AG04450 (cell line): ENCODE measurements around the gene MAFF. TPM values are rescaled to one million over a fixed set of nuclear protein-coding genes. Genes with fewer than 3 reads are reported as not detected.

Experiments used
- CTCF ChIA-PET: fragments of 300-600, 350-600 bp; formaldehyde crosslinking; extraction: SDS; loops from one replicate; lab custom pipeline; 2022; ENCODE audit warnings: antibody characterized with exemption, inconsistent platforms; lab: Charles Lee
- POLR2A ChIA-PET: fragments of 350-600 bp; formaldehyde crosslinking; extraction: SDS; loops from one replicate; lab custom pipeline; 2021; ENCODE audit warnings: antibody characterized with exemption, inconsistent platforms; lab: Yijun Ruan, JAX
- DNase-seq: peaks from one replicate; pipeline ENCODE4 v3.0.0-alpha.2; 2011; ENCODE audit warnings: low read depth, low spot score
- H3K27ac ChIP-seq: one replicate; pipeline ENCODE4 v1.5.1; 2012; ENCODE audit warnings: low read depth, low read length, control low read depth
- H3K27me3 ChIP-seq: one replicate; pipeline ENCODE4 v1.6.0; 2012; ENCODE audit warnings: low read length; ENCODE audit not compliant: control insufficient read depth, insufficient read depth
- H3K4me3 ChIP-seq: 2 replicates; pipeline ENCODE4 v1.5.1; 2011; ENCODE audit warnings: mild to moderate bottlenecking, low read depth, low read length, control low read depth
- H3K9me3 ChIP-seq: 2 replicates; pipeline ENCODE4 v1.5.1; 2012; ENCODE audit warnings: low read length; ENCODE audit not compliant: control insufficient read depth, insufficient read depth
- polyA plus RNA-seq: library from polyadenylated mRNA; depleted of rRNA; stranded (reverse); fragments of >200 nt; gene quantifications from 2 replicates; pipeline ENCODE4 v1.2.3, GENCODE V29; 2011
- TF ChIP-seq, protein P1 (sequence below): IDR thresholded peaks from 2 replicates; pipeline ENCODE4 v1.5.1; 2011; ENCODE audit warnings: low read depth, low read length, control low read depth, inconsistent platforms

MAFF gene
- polyA plus RNA-seq, 1 experiment, result 8.3 TPM

DNA sequence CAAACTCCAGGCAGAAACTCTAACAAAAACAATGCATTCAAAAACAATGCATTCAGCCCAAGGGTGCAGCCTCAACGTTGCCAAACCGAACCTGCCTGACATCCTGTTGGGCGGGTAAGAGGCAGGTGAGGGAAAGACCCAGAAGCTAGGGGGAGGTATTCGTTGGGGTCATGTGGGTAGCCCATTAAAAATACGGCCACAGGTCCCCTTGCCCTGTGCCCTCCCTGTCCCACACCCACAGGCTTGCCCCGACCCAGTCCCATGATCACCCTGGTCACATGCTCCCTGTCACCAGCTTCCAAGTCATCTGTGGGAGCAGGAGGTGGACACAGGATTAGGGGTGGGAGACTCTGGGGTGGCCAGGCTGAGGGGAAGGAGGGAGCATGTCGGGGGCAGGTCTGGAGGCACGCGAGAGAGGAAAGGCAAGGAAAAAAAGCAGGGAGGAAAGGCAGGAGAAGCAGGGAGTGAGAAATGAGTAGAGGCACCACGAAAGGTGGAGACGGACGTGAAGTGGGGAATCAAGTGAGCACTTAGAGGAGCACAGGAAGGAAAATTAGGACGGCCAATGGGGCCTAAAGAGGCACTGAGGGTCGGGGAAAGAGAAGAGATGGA, 20.8 kb upstream of the MAFF start:
- ChIA-PET POLR2A (no interaction called here), CTCF (no interaction called here)
- no peak for DNase-seq
- Histone ChIP-seq H3K27ac (peak overlapping the region; percentile 92), H3K9me3 (no peaks in the 10 kb centered on the region), H3K27me3 (no peaks in the 10 kb centered on the region), H3K4me3 (peak overlapping the region; percentile 66)
- TF ChIP-seq, protein P1, sequence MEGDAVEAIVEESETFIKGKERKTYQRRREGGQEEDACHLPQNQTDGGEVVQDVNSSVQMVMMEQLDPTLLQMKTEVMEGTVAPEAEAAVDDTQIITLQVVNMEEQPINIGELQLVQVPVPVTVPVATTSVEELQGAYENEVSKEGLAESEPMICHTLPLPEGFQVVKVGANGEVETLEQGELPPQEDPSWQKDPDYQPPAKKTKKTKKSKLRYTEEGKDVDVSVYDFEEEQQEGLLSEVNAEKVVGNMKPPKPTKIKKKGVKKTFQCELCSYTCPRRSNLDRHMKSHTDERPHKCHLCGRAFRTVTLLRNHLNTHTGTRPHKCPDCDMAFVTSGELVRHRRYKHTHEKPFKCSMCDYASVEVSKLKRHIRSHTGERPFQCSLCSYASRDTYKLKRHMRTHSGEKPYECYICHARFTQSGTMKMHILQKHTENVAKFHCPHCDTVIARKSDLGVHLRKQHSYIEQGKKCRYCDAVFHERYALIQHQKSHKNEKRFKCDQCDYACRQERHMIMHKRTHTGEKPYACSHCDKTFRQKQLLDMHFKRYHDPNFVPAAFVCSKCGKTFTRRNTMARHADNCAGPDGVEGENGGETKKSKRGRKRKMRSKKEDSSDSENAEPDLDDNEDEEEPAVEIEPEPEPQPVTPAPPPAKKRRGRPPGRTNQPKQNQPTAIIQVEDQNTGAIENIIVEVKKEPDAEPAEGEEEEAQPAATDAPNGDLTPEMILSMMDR, result no peak

DNA sequence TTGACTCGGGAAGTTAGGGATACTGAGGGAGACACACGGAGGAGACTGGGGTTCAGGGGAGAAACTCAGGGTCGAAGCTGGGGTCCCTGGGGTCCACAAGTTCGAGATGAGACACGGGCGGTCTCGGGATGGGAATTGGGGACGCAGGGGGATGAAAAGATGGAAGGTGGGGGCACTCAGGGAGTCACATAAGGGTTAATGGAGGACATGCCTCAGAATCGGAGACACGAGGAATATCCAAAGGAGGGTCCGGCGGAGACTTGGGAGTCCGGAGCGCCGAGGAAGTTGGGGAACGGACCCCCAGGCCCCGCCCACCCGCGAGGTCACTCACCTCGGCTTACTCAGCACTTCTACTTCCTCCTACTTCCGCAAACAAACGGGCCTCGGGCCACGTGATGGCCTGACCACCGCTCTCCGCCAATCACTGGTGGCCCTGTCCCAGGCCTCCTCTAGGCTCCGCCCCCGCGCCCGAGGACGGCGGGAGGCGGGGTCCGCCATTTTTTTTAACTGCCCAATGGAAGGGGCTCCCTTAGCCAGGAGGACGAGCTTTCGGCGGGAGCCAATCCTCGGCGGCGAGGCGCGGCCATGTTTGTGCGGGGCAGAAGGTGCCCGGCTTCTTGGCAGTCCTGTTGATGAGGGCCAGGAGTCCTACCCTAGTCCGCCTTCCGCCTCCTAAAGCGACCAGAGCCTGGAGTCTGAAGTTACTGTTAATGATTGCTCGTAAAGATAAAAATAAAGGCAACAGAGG, 20.2 kb upstream of the MAFF start, which contains the start of gene PLA2G6:
Gene PLA2G6, minus strand, starts transcription at position 378 of the 748 bp plus-strand sequence. CDS start 12,404 bp downstream, outside the sequence.
- ChIA-PET CTCF (interaction anchor here (1.0 kb wide), 1 partner anchor 129 kb away, joined by 3 read pairs; no protein-coding TSS in a partner anchor), POLR2A (interaction anchor here (0.6 to 1.0 kb wide), 2 partner anchors 20 to 369 kb away, joined by 4 to 8 read pairs; partner anchors contain the start of gene MAFF)
- no peaks in the 10 kb centered on the region for H3K27me3 ChIP-seq
- peak within 1 kb of the TSS; percentile 92 for H3K27ac ChIP-seq
- H3K4me3 ChIP-seq, result peak within 1 kb of the TSS; percentile 66
- H3K9me3 ChIP-seq, result no peaks in the 10 kb centered on the region
- TF ChIP-seq, protein P1, result no peak
- DNase-seq, result peak; percentile 97

DNA sequence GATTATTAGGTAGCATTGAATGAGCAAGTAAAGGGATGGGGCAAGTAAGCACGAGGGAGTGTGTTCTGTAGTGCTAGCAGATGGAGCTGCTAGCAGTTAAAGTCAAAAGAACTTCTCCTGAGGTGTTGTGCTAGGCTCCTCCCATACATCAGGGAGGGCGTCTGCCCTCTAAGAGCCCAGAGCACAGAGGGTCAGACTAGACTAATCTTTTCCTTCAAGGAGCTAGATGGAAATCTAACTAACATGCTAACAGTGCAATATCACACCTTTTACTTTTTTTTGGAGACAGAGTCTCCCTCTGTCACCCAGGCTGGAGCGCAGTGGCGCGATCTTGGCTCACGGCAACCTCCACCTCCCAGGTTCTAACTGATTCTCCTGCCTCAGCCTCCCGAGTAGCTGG, 17.0 kb upstream of the MAFF start:
- CTCF ChIA-PET, result interaction anchor here (0.5 to 0.6 kb wide), 3 partner anchors 14 to 322 kb away, joined by 3 to 4 read pairs (median 3); no protein-coding TSS in a partner anchor
- POLR2A ChIA-PET, result no interaction called here
- Histone ChIP-seq H3K27ac (no peak overlapping the region), H3K4me3 (no peak overlapping the region), H3K27me3 (no peaks in the 10 kb centered on the region), H3K9me3 (no peaks in the 10 kb centered on the region)
- TF ChIP-seq, protein P1, result no peak
- no peak for DNase-seq

DNA sequence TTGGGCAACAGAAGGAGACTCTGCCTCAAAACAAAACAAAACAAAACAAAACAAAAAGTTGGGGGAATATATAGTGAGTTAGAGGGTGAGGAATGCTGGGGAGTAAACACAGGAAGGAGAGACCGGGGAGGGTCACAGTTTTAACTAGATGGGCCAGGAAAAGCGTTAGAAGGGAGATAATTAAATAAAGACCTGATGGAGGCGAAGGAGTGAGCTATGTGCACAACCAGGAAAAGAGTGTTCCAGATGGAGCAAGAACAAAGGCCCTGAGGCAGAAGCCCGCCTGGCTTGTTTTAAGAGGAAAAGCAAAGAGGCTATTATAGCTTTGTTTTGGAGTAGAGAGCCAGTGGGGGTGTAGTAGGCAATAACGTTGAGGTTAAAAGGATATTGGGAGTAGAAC, 15.4 kb upstream of the MAFF start:
- Histone ChIP-seq H3K9me3 (no peaks in the 10 kb centered on the region), H3K4me3 (no peak overlapping the region), H3K27ac (no peak overlapping the region), H3K27me3 (no peaks in the 10 kb centered on the region)
- ChIA-PET CTCF (interaction anchor here (1.3 kb wide), 1 partner anchor 72 kb away, joined by 5 read pairs; no protein-coding TSS in a partner anchor), POLR2A (interaction anchor here (0.8 kb wide), 1 partner anchor 15 kb away, joined by 3 read pairs; the partner anchor contains the start of gene MAFF)
- no peak for DNase-seq
- TF ChIP-seq, protein P1, result no peak
